Activated CD8-positive, alpha-beta T cell treated with anti-CD3 and anti-CD28 coated beads, Interleukin-2, amount 10 ng/mL, durations not matched to agents 7 days and 5 days (primary cell): ENCODE measurements around the gene WDR91. TPM values are rescaled to one million over a fixed set of nuclear protein-coding genes. Genes with fewer than 3 reads are reported as not detected.
A peak's percentile ranks its signal among the peaks of the same experiment; 100 is the strongest.

ENCODE experiments used
- ATAC-seq: fragments of 150-1000 bp; cut with Tn5 transposase; one replicate; pipeline ENCODE4 v1.10.0; 2021; ENCODE audit warnings: moderate library complexity
- CTCF ChIA-PET: fragments of 350-600 bp; sonication (Branson Sonifier 250); formaldehyde crosslinking; loops from one replicate; lab custom pipeline; 2021; ENCODE audit warnings: antibody characterized with exemption; lab: Charles Lee
- POLR2A ChIA-PET: fragments of 350-600 bp; sonication (Branson Sonifier 250); formaldehyde crosslinking; loops from one replicate; lab custom pipeline; 2021; ENCODE audit warnings: antibody characterized with exemption; lab: Charles Lee
- DNase-seq: peaks from one replicate; pipeline ENCODE4 v3.0.0-alpha.2; 2020
- H3K27ac Mint-ChIP-seq: one replicate; pipeline ENCODE4 v1.8.0; 2021; ENCODE audit warnings: mild to moderate bottlenecking, mixed read lengths
- H3K27me3 Mint-ChIP-seq: one replicate; pipeline ENCODE4 v1.8.0; 2021; ENCODE audit warnings: low read depth, mixed read lengths
- H3K36me3 Mint-ChIP-seq: one replicate; pipeline ENCODE4 v1.8.0; 2021; ENCODE audit warnings: low read depth, mixed read lengths
- H3K4me1 Mint-ChIP-seq: one replicate; pipeline ENCODE4 v1.8.0; 2021; ENCODE audit warnings: low read depth, mixed read lengths
- H3K4me3 Mint-ChIP-seq: one replicate; pipeline ENCODE4 v1.8.0; 2021; ENCODE audit warnings: mild to moderate bottlenecking, mixed read lengths
- H3K9me3 Mint-ChIP-seq: one replicate; pipeline ENCODE4 v1.8.0; 2022; ENCODE audit warnings: mixed read lengths; ENCODE audit not compliant: insufficient read depth
- total RNA-seq, 2 experiments: library from RNA; stranded (reverse); gene quantifications; one replicate each; pipeline ENCODE4 v1.2.3, GENCODE V29; 2021

WDR91 gene
- total RNA-seq, 2 experiments from 2014 or later: 10.0 to 11.5 TPM

DNA sequence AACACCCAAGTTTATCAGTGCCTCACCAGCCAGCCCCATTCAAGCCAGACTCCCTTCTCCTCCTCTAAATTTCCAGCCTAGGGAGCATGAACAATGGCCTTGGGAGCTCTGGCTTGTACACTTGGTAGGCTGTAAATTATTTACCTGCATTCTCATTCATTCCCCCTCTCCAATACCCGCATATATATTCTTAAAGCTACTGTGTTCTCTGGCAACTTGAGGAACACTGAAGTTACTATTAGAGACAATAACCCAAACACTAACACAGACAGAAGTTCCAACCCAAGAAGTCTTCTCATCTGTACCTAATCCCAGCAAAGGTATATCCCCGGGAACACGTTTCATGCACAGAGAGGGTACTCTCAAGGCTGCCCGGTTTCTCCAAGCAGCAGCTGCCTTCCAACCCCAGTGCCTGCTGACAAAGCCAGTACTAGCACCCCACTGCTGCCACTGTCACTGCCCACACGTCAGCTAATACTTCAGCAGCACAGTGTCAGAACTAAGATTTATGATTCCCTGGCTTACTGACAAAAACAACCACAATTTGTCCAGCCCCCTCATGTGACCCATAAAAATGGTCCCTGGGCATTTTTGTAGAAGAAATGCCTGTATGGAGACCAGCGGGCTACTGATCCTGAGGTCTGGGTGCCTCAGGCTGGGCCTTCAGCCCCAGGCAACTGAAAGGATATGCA is 3.1 kb downstream of the WDR91 start:
- no peak for DNase-seq
- ChIA-PET POLR2A (interaction anchor here (0.6 to 1.1 kb wide), 2 partner anchors 26 to 455 kb away, joined by 3 read pairs; no protein-coding TSS in a partner anchor), CTCF (interaction anchor here (1.3 kb wide), 2 partner anchors 66 to 222 kb away, joined by 3 to 6 read pairs; partner anchors contain the start of gene AGBL3)
- H3K36me3 Mint-ChIP-seq: peaks cover 12% of the 10 kb centered on the region
- H3K4me1 Mint-ChIP-seq: peaks cover 24% of the 10 kb centered on the region
- H3K27ac Mint-ChIP-seq: no peak overlapping the region
- no peak overlapping the region for H3K4me3 Mint-ChIP-seq
- no peaks in the 10 kb centered on the region for H3K9me3 Mint-ChIP-seq
- ATAC-seq: no peak
- H3K27me3 Mint-ChIP-seq: no peaks in the 10 kb centered on the region

DNA sequence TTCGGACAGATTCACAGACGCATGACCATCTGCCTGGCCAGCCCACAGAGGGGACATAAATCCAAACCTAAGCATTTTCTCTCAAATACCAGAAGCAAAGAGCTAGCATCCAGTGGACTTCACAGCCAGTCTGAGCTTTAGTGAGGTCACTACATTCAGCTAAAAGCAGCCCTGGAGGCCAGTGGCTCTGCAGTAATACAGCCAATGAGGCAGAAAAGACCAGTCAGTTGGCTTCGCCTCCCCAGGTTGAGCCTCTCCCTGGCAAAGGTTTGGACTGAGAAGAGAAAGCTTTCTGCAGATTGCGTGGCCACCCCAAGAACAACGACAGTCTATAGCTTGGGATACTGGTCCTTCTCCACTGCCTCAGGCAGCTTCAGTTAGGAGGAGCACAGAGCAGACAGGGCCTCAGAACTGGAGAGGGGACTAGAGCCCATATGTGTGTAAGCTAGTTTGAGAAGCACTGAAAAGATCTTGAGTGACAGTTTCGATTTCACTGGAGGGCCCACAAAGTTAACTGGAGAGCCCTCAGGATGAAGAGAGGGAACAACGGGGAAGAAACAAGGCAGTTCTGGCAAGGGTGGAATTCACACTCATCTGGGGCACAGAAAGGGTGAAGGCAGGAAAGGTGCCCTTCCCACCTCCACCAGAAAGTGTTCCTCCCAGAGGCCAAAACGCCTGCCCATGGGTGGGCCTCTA is 3.8 kb downstream of the WDR91 start:
- no peak for DNase-seq
- peak overlapping the region; percentile 28 for H3K27ac Mint-ChIP-seq

DNA sequence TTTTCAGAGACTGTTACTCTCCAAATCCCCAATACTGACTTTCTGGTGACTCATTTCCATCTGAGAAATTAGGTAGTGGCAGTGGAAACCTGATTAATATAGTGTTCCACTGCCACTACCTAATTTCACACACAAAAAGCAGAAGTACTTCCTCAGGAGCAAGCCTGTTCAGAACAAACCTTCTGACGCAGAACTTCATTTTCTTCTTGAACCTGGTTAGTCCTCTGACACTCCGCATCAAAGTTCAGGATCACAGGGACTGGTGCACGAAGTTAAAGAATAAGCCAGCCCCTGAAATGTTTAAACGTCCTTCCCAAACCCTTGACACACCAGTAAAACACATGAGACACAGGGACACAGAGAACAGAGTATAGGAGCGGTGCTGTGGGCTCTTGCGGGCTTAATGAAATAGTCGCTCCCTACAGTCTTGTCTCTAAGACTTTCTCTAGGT is 4.4 kb downstream of the WDR91 start:
- H3K4me3 Mint-ChIP-seq: no peak overlapping the region
- ChIA-PET CTCF (interaction anchor here (0.8 kb wide), 1 partner anchor 329 kb away, joined by 3 read pairs; no protein-coding TSS in a partner anchor), POLR2A (no interaction called here)

More for the DNA sequence above, 3.8 kb downstream of the WDR91 start:
- H3K27me3 Mint-ChIP-seq: no peaks in the 10 kb centered on the region
- H3K4me1 Mint-ChIP-seq: peaks cover 24% of the 10 kb centered on the region
- no peak for ATAC-seq
- no peak overlapping the region for H3K4me3 Mint-ChIP-seq
- no peaks in the 10 kb centered on the region for H3K9me3 Mint-ChIP-seq
- H3K36me3 Mint-ChIP-seq: peaks cover 12% of the 10 kb centered on the region
- POLR2A ChIA-PET: no interaction called here
- CTCF ChIA-PET: interaction anchor here (1.3 kb wide), 1 partner anchor 222 kb away, joined by 6 read pairs; the partner anchor contains the start of gene AGBL3

DNA sequence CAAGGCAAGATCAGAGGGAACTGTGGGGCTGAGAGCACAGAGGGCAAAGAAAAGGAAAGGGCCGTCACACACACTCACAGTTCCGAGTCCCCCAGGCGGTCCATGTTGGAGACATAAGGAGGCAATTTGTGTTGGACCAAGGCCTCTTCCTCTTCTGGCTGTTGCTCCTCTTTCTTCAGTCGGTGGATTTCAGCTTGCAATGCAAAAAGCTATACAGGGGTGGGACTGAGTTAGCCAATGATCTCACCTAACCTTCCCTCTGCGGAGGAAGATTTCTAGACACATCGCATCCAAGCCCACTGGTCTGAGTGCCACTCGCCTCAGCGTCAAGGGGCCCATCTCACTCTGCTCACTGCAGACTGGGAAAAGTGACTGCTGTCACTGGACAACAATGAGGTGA is 5.5 kb downstream of the WDR91 start:
- H3K27me3 Mint-ChIP-seq: no peaks in the 10 kb centered on the region
- peaks cover 18% of the 10 kb centered on the region for H3K36me3 Mint-ChIP-seq
- CTCF ChIA-PET: interaction anchor here (1.1 kb wide), 1 partner anchor 35 kb away, joined by 4 read pairs; no protein-coding TSS in a partner anchor
- no peaks in the 10 kb centered on the region for H3K9me3 Mint-ChIP-seq
- no peak for ATAC-seq
- POLR2A ChIA-PET: no interaction called here
- no peak overlapping the region for H3K4me3 Mint-ChIP-seq
- no peak overlapping the region for H3K27ac Mint-ChIP-seq
- H3K4me1 Mint-ChIP-seq: peaks cover 20% of the 10 kb centered on the region
- DNase-seq: no peak

More for the DNA sequence above, 4.4 kb downstream of the WDR91 start:
- DNase-seq (no peak), ATAC-seq (no peak)
- Mint-ChIP-seq H3K27me3 (no peaks in the 10 kb centered on the region), H3K9me3 (no peaks in the 10 kb centered on the region), H3K27ac (no peak overlapping the region), H3K36me3 (peaks cover 13% of the 10 kb centered on the region), H3K4me1 (peaks cover 23% of the 10 kb centered on the region)

DNA sequence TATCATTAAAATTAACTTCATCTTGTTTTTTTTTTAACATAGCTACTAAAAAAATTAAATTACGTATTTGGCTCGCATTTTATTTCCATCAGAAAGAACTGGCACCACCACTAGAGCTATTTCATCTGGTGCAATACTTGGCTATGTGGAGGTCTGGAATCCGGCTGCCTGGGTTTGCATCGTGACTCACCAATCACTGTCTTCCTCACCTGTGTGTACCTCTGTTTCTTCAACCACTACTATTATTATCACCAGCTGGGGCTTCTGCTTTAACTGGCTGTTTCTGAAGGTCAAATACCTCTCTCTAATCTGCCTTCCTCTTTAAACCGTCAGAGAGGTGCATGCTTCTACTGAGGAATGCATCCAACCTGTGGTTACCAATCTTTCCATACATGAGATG is 6.5 kb downstream of the WDR91 start:
- ATAC-seq (no peak), DNase-seq (no peak)
- Mint-ChIP-seq H3K36me3 (peaks cover 18% of the 10 kb centered on the region), H3K27me3 (no peaks in the 10 kb centered on the region), H3K4me3 (no peak overlapping the region), H3K4me1 (peaks cover 13% of the 10 kb centered on the region), H3K27ac (no peak overlapping the region), H3K9me3 (no peaks in the 10 kb centered on the region)
- ChIA-PET CTCF (no interaction called here), POLR2A (interaction anchor here (0.8 kb wide), 1 partner anchor 10 kb away, joined by 4 read pairs; no protein-coding TSS in a partner anchor)

DNA sequence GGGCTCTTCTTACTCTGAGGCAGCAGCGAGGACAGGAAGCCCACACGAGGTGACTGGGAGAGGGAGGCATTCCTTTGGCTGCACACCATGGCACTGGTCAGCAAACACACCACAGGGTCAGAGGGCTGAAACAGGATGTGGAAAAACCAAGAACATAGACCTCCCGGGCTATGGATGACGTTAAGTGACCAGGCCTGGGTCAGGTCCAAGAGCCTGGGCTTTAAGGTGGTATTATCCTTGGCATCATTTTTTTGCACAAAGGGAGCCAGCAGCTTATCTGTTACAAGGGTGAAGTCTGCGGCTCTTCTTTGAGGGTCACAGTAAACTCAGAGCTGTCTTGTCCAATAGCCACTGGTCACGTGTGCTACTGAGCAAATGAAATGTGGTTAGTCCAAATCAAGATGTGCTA is 7.0 kb downstream of the WDR91 start:
- Mint-ChIP-seq H3K36me3 (peaks cover 18% of the 10 kb centered on the region), H3K4me3 (no peak overlapping the region), H3K9me3 (no peaks in the 10 kb centered on the region), H3K27ac (no peak overlapping the region), H3K4me1 (peaks cover 13% of the 10 kb centered on the region), H3K27me3 (no peaks in the 10 kb centered on the region)
- DNase-seq (no peak), ATAC-seq (no peak)
- POLR2A ChIA-PET: interaction anchor here (0.8 kb wide), 1 partner anchor 10 kb away, joined by 4 read pairs; no protein-coding TSS in a partner anchor
- CTCF ChIA-PET: no interaction called here

DNA sequence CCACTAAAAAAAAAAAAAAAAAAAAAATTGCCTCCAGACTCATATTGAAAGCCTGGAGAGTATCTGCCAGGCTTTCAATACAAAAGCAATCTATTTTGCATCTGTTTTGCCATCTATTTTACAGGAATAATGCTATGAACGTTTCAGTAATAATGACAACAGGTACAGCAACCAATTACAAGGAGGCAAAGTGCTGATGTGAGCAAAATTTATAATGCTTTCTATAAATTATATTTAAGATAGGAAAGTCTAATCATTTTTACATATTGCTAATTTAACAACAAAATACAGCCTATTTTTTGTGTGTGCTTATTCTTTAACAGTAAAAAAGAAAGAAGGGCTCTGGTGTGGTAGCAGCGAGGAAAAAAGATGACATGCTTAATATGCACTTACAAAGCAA is 10.0 kb downstream of the WDR91 start:
- H3K9me3 Mint-ChIP-seq: no peaks in the 10 kb centered on the region
- ChIA-PET POLR2A (interaction anchor here (1.1 kb wide), 1 partner anchor 9 kb away, joined by 3 read pairs; the partner anchor contains the start of gene WDR91), CTCF (no interaction called here)
- no peak for DNase-seq
- no peak overlapping the region for H3K4me3 Mint-ChIP-seq
- H3K36me3 Mint-ChIP-seq: peaks cover 23% of the 10 kb centered on the region
- H3K4me1 Mint-ChIP-seq: peaks cover 6% of the 10 kb centered on the region
- no peak for ATAC-seq
- no peaks in the 10 kb centered on the region for H3K27me3 Mint-ChIP-seq
- no peak overlapping the region for H3K27ac Mint-ChIP-seq

DNA sequence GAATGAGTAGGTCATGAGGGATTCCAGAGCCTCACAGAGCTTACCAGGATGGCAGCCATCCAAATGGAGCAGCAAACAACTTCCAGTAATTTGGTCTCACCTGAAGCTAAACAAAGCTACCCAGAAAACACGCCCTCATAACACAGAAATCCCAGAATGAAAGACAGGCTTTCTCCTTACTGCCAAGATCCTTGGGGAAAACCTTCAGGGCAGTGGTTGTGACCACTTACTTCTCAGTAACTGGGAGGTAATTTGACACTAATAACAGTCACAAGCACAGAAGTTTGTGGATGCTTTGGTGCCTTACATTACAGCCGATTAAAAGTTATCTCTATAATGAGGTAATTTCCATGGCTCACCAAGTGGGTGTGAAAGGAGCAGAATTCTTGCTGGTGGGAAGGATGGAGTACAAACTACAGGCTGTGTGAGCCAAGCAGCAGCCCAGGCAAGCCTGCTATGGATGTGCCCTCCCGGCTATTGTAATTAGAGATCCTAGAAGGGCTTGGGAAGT is 10.4 kb downstream of the WDR91 start:
- Mint-ChIP-seq H3K27me3 (no peaks in the 10 kb centered on the region), H3K4me3 (no peak overlapping the region), H3K9me3 (no peaks in the 10 kb centered on the region), H3K27ac (no peak overlapping the region), H3K36me3 (peaks cover 22% of the 10 kb centered on the region), H3K4me1 (peaks cover 6% of the 10 kb centered on the region)
- DNase-seq: no peak
- POLR2A ChIA-PET: interaction anchor here (1.1 kb wide), 1 partner anchor 10 kb away, joined by 3 read pairs; the partner anchor contains the start of gene WDR91
- CTCF ChIA-PET: no interaction called here
- ATAC-seq: no peak

DNA sequence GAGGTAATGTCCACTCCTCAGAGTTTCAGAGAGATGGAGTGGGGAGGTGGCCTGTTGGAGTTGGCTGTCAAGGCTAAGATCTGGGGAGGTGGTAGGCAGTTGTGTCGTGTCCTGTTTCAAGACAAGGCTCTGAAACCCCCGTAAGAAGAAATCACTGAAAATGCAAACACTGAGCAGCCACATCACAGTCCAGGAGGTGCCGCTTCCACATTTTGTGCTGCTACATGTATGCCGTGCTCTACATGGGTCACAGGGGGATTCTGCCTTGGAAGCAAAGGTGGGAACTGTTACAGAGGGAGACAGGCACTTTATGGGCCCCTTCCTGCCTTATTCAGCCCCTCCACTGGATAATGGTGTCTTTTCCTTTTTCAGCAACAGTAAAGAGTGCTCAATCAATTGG is 11.9 kb downstream of the WDR91 start:
- Mint-ChIP-seq H3K36me3 (peaks cover 16% of the 10 kb centered on the region), H3K4me3 (no peak overlapping the region), H3K27ac (no peak overlapping the region), H3K27me3 (no peaks in the 10 kb centered on the region), H3K4me1 (peaks cover 6% of the 10 kb centered on the region), H3K9me3 (no peaks in the 10 kb centered on the region)
- ChIA-PET CTCF (no interaction called here), POLR2A (no interaction called here)
- ATAC-seq (no peak), DNase-seq (no peak)

DNA sequence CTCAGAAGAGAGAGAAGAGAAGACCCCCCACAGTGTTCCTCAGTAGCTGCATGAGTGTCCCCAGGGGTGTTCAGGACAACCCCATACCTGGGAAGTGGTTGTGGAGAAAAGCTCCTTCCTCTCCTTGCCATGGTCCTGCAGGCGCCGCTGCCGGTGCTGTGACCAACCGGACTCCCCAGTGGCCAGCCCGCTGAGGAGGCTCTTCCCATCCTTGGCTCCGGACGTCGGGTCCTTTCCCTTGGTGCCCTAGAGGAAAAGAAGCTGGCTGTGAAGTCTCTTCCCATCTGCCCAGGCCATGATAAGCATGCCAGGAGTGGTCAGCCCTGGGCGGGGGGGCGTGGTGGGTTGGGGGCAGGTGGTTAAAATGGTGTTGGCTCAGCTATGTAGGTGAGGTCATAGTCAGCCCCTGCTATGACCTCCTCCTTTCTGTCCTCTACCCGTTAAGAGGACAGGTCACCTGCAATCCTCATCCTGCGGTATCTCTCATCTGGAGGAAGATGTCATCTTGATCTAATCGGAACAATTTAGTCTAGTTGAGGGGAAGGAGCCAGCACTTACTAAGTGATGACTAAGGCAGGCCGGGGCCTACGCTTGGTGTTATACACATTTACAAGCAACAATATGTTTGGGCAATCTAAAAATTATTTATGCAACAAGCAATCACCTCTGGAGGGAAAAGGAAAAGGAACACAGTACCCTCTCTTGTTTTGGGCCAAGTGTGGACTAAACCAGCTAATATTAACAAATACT is 13.2 kb downstream of the WDR91 start:
- H3K27me3 Mint-ChIP-seq: no peaks in the 10 kb centered on the region
- no peak for DNase-seq
- H3K27ac Mint-ChIP-seq: no peak overlapping the region
- no peak for ATAC-seq
- H3K4me1 Mint-ChIP-seq: no peaks in the 10 kb centered on the region
- H3K9me3 Mint-ChIP-seq: no peaks in the 10 kb centered on the region
- ChIA-PET POLR2A (no interaction called here), CTCF (no interaction called here)
- peaks cover 24% of the 10 kb centered on the region for H3K36me3 Mint-ChIP-seq
- no peak overlapping the region for H3K4me3 Mint-ChIP-seq

DNA sequence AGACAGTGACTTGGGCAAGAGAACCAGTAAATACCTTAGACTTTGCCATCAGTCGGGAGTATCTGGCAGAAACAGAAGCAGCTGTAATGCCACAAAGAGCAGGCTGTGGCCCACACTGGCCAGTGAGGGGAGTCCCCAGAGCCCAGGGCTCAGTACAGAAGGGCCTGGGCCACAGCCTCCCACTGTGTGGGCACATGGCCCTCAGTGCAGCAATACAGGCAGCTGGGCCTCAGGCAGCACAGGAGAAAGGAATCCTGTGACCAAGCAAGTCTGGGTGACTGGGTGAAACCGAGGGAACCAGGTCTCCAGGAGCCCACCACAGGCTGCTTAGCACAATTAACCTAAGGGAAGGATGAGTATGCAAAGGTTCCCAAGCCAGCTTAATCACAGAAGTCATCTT is 14.0 kb downstream of the WDR91 start:
- ATAC-seq (no peak), DNase-seq (no peak)
- Mint-ChIP-seq H3K4me1 (no peaks in the 10 kb centered on the region), H3K9me3 (no peaks in the 10 kb centered on the region), H3K27ac (no peak overlapping the region), H3K4me3 (no peak overlapping the region), H3K36me3 (peaks cover 28% of the 10 kb centered on the region), H3K27me3 (no peaks in the 10 kb centered on the region)
- ChIA-PET POLR2A (no interaction called here), CTCF (no interaction called here)
